ENCODE data around the gene IL1B.

IL1B gene

DNA sequence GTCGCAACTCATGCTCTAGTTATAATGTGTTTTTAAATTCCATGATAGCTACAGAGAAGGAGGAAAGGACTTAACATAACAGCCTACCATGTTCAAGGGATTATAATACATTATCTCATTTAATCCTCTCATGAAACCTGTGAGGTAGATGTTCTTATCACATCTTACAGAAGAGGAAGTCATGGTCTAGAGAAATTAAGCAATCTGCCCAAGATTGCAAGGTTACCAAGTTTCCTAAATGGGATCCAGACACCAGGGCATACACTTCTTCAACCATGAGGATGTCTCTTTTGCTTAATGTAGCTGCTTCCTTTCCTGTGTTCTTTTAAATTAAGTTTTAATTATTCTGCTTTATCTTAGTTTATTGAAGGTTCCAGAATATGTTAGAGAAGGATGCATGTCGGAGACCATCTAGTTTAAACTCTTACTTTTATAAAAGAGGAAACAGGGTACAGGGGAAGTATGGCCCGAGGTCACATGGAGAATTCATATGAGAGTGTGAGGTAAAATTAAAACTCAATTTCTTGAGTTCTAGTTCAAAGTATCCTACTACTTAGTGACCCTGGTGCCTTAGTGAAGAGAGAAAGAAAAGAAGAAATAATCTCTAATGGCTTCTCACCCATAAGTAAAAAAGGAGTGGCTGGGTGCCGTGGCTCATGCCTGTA lies 48.7 kb downstream of the IL1B start:
- H3K4me3 ChIP-seq (ENCODE audit: low read depth, low read length): no peak overlapping the region
- TF ChIP-seq, protein P1, sequence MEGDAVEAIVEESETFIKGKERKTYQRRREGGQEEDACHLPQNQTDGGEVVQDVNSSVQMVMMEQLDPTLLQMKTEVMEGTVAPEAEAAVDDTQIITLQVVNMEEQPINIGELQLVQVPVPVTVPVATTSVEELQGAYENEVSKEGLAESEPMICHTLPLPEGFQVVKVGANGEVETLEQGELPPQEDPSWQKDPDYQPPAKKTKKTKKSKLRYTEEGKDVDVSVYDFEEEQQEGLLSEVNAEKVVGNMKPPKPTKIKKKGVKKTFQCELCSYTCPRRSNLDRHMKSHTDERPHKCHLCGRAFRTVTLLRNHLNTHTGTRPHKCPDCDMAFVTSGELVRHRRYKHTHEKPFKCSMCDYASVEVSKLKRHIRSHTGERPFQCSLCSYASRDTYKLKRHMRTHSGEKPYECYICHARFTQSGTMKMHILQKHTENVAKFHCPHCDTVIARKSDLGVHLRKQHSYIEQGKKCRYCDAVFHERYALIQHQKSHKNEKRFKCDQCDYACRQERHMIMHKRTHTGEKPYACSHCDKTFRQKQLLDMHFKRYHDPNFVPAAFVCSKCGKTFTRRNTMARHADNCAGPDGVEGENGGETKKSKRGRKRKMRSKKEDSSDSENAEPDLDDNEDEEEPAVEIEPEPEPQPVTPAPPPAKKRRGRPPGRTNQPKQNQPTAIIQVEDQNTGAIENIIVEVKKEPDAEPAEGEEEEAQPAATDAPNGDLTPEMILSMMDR (IDR thresholded peaks at IDR 0.05; ENCODE audit: low read depth, low read length): no peak

DNA sequence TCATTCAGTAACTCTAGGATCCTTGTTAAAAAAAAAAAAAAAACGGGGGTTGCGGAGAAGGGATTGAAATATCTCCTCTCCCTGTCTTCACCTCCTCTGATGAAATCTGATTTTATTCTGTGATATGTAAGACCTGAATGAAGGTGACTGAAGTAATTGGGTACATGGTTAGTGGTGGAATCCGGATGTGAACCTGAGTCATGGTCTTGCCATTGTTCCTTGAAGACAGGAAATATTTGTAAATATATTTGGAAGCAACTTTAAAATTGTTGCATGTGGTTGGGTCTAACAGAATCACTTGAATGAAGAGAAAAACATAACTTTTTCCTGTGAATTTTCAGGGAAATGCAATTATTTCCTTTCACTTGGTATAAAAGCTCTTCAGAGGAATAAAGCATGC lies 49.3 kb downstream of the IL1B start:
- TF ChIP-seq, protein P1 (IDR thresholded peaks at IDR 0.05; ENCODE audit: low read depth, low read length): no peak
- H3K4me3 ChIP-seq (ENCODE audit: low read depth, low read length): no peak overlapping the region

DNA sequence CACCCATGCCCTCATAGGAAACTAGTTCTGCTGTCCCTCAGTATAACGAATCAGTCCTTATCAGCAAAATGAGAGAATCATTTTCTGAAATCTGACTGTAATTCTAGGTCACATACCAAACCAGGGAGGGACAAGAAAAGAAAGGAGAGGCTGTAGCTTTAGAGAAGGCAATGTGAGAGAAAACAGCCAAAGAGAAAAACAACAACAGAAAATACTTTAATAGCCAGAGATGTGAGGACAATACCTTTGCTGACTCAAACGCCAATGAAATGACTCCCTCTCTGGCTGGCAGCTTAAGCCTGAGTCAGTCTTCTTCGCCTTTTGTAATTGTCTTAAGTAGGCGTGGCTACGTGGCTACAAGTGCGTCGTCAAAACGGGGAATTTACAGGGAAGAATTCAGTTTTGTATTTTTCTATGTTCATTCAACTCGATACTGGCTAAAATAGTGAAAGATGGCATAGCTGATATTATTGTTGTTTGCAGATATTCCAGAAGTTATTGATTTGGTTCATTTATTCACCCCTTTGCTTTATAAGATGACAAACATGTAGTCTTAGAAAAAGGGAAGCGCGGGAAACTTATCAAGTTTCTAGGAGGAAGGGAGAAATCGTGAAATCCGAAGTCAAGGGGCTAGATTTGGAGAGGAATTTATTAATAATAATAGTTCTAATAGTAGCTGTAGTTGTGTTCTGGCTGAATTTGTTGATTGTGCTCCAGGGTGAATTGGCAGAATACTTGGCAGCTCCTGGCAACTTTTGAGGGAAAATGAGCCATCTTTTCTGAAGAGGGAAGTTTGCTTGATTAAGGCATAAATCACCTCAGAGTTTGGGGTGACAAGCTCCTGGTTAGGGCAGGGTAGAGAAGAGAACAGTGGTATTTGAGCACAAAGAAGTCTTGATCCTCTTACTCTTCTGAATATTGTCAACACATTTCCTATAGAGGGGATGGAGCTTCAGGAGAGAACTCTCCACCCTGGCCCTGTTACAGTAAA lies 52.1 kb downstream of the IL1B start, which contains the start of gene IL1A:
TSS of gene IL1A (minus strand) at position 295 of the 991 bp plus-strand sequence. CDS start 723 bp downstream, outside the sequence.
- peak within 1 kb of the TSS; percentile 27 for H3K4me3 ChIP-seq (ENCODE audit: low read depth, low read length)
- TF ChIP-seq, protein P1 (IDR thresholded peaks at IDR 0.05; ENCODE audit: low read depth, low read length): no peak

DNA sequence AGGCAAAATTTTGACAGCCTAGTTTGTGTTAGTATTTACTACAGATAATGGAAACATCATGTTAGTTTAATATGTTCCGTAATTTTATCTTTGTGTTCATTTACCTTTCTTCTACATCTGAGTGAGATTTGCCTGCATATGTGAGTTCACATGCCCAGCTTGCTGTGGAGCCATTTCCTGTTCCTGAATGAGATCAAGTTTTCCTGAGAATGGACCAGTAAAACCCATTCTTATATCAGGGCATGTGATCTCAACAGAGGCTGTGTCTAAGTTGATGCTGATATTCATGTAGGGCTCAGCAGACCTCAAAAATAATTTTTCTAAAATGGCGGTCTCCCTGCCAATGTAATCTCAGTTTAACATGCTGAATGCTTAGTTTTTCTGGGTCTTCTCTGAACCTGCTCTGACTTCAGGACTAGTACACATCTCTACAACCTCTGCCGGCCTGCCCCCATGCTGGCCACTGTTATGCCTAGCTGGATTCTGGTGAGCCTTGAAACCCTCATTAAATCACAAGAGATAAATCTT lies 53.3 kb downstream of the IL1B start:
- no peak overlapping the region for H3K4me3 ChIP-seq (ENCODE audit: low read depth, low read length)
- TF ChIP-seq, protein P1 (IDR thresholded peaks at IDR 0.05; ENCODE audit: low read depth, low read length): no peak

DNA sequence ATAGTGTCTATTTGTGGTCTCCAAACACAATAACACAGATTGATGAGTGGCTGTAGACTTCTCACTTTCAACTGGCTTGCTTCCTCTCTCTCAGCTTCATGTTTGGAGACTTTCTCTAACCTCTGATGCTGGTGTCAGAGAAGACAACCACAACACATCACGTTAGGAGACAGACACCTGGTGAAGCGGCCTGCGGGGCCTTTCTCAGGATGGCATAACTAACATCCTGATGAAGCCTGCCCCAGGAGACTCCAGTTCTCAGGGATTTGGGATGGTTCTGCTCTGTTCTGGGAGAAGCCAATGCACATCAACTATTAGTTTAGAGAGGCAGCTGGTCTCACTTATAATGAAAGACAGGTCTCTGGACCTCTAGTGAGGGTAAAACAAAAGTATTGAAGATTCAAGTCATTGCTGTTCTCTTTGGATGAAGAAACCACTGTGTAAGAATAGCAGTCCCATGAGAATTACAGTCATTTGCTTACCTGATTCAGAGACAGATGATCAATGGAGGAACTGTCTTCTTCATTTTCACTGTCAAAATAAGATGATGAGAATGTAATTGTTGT lies 54.3 kb downstream of the IL1B start:
- TF ChIP-seq, protein P1 (IDR thresholded peaks at IDR 0.05; ENCODE audit: low read depth, low read length): no peak
- H3K4me3 ChIP-seq (ENCODE audit: low read depth, low read length): no peak overlapping the region
